CD4-positive, alpha-beta T cell treated with Interleukin-12 subunit alpha and Interleukin-12 subunit beta, for 1 hour (primary cell): ENCODE results near the gene TM4SF5.
"Not testable (repeated sequence)": the region's sequence is repeated elsewhere in the genome, so short reads cannot be mapped to it uniquely, and the experiment has no call there.

Source experiments
- DNase-seq: peaks from one replicate; pipeline ENCODE4 v3.0.0-alpha.2; 2020

TM4SF5 gene

GRCh38 chr17:4790705-4791088 lies 19.0 kb downstream of the TM4SF5 start:
- no peak for DNase-seq

- DNase-seq, result no peak
Measured at GRCh38 chr17:4795168-4795567, 23.5 kb downstream of the TM4SF5 start.

- no peak for DNase-seq
Measured at GRCh38 chr17:4796552-4796920, 24.9 kb downstream of the TM4SF5 start.

- DNase-seq, result no peak
Measured at GRCh38 chr17:4800462-4801196, 28.9 kb downstream of the TM4SF5 start.

GRCh38 chr17:4802228-4802627 lies 30.5 kb downstream of the TM4SF5 start, which contains the start of gene C17orf114:
TSS of gene C17orf114 (minus strand) at chr17:4802328.
- no peak for DNase-seq

GRCh38 chr17:4806456-4806776 lies 34.7 kb downstream of the TM4SF5 start:
- DNase-seq, result no peak

- DNase-seq, result peak; percentile 89
Measured at GRCh38 chr17:4806777-4807604, 35.3 kb downstream of the TM4SF5 start, which contains the start of gene PLD2. TSS of gene PLD2 (plus strand) at chr17:4807152. CDS start at chr17:4807773, 621 bp downstream.

- no peak for DNase-seq
Measured at GRCh38 chr17:4807605-4808377, 36.1 kb downstream of the TM4SF5 start.

GRCh38 chr17:4808378-4808767 lies 36.7 kb downstream of the TM4SF5 start:
- no peak for DNase-seq

GRCh38 chr17:4810696-4811290 lies 39.1 kb downstream of the TM4SF5 start:
- no peak for DNase-seq

GRCh38 chr17:4811471-4811870 lies 39.8 kb downstream of the TM4SF5 start:
- DNase-seq, result no peak

GRCh38 chr17:4812690-4813089 lies 41.0 kb downstream of the TM4SF5 start:
- no peak for DNase-seq

GRCh38 chr17:4815043-4815675 lies 43.5 kb downstream of the TM4SF5 start:
- DNase-seq, result no peak

GRCh38 chr17:4816826-4817225 lies 45.1 kb downstream of the TM4SF5 start:
- DNase-seq, result no peak

- DNase-seq, result no peak
Measured at GRCh38 chr17:4818276-4818675, 46.6 kb downstream of the TM4SF5 start.

- DNase-seq, result no peak
Measured at GRCh38 chr17:4822835-4823234, 51.1 kb downstream of the TM4SF5 start.

- no peak for DNase-seq
Measured at GRCh38 chr17:4823373-4824089, 51.8 kb downstream of the TM4SF5 start.

GRCh38 chr17:4827399-4827798 lies 55.7 kb downstream of the TM4SF5 start:
- DNase-seq, result no peak

- not testable (repeated sequence) for DNase-seq
Measured at GRCh38 chr17:4832829-4833177, 61.1 kb downstream of the TM4SF5 start.
